GM19240 (cell line): ENCODE results near the gene S100A7A.

Source experiments
- DNase-seq: peaks from one replicate; pipeline ENCODE4 v3.0.0; 2011; ENCODE audit warnings: low spot score; ENCODE audit not compliant: insufficient read length

Gene S100A7A

DNA sequence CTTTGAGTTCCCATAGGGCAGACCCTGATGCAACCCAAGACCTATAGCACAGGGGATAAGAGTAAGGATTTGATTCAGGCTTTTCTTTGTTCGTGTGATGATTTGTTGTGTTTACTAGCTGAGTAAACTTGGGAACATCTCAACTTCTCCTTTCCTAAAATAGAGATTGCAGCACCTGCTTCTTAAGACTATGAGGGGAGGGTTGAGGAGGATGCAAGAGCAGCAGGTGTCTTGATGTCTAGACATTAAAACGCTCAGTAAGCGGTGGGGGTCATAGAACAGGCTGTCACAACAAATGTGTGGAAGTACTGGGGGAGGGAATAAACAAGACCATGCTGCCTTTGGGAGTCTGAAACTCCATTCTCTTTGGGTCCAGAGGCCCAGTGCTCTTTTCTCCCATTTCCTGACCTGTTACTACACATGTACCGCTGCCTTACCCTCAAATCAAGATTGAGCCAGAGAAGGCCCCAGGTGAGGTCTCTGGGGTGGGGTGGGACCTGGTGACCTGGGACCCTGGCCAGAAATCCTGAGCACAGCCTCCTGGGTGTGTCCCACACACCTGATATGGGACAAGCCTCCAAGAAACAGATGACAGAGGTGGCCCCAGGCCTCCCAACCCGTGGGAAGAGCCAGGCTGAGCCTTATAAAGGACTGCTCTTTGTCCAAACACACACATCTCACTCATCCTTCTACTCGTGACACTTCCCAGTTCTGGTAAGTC, at the start of gene S100A7A:
Gene S100A7A, plus strand, starts transcription at position 671 of the 721 bp plus-strand sequence. CDS start 1,563 bp downstream, outside the sequence.
- no peak for DNase-seq

DNA sequence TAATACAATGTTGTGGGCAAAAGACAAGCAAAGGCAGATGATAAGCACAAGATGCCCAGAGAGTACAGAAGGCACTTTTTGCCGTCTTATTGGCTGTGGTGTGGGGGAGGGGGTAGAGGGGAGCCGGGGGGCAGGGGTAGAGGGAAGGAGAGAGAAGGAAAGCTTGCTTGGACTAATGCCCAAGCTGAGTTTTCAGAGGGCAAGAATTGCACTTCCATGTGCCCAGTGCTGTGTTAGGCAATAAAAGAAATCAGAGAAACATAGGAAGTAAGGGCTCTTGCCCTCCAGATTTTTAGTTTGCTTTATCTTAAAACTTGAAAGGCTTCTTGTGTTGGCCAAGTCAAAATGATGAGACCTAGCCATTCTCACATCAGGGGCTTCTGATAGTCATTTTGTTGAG, 49.2 kb upstream of the S100A7A start:
- DNase-seq = no peak

DNA sequence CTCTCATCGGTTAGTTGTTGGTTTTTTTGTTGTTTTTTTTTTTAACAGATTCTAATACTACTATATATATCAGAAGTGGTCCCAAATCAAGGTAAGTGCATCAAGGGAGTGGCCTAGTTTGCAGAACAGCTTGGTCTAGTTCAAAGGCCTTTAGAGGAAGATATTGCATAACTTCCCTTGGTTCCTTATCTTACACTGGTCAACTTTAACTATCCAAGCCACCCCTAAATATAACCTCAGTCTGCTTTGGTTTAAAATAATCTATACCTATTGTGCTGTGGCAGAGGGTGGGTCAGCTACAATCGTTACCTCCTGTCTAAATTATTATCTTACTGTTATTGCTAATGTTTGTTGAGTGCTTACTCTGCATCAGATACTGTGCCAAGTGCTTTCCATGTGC, 47.8 kb upstream of the S100A7A start:
- no peak for DNase-seq

DNA sequence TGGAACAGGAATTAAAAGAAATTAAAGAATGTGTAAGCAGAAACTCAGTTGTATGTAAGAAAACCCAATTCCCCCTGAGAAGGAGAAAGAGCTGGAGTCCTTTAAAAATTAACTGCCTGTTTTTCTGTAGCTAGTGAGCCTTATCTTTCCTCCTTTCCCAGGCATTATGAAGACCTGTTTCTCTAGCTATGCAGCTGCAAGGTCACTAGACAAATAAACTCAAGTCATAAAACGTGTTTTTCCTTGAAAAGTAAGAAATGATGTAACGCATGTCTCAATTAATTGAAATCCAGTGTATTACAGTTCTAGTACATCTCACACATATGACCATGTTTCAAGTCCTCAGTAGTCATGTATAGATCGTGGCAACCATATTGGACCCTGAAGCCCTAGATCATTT, 46.2 kb upstream of the S100A7A start:
- DNase-seq = no peak

DNA sequence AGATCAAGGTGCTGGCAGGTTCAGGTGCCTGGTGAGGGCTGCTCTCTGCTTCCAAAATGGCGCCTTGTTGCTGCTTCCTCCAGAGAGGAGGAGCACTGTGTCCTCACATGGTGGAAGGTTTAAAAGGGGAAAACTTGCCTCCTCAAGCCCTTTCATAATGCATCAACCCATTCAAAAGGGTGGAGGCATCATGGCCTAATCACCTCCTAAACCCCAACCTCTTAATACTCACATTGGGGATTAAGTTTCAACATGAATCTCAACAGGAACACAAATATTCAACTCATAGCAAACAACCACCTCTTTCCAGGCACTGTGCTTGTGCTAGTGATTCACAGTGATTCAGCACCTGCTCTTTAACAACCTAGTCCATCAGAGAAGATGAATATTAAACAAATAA, 45.1 kb upstream of the S100A7A start:
- DNase-seq = no peak

DNA sequence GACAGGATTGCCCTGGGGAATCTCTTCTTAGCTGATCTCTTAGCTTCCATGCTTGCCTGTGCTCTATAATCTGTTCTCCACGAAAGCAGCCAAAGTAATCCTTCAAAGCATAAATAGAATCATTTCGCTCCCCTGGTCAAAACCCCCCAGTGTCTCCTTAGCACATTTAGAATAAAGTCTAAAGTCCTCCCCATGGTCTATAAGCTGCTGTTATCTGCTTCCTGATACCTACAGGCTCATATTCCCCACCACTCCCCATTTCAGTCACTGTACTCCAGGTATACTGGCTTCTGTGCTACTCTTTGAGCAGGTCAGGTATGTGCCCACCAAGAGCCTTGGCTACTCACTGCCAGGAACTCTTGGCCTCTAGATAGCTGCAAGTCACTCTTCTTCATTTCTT, 43.7 kb upstream of the S100A7A start:
- DNase-seq = no peak

DNA sequence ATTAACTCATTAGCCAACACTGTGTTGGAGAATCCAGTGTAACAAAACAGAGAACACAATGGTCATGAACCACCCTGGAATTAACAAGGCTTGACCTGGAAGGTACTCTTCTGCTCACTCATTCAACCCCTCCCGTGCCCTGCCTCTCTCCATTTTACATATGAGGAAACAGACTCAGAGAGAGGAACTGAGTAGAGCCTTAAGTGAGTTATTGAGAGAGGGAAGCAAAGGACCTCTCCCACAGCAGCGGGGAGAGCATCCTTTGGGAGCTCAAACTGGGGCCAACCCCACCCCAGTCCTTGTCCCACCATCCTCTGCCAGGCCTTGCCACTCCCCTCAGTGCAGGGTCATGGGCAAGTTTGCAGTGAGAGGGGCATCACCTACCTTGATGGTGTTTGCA, 42.2 kb upstream of the S100A7A start:
- DNase-seq = no peak

DNA sequence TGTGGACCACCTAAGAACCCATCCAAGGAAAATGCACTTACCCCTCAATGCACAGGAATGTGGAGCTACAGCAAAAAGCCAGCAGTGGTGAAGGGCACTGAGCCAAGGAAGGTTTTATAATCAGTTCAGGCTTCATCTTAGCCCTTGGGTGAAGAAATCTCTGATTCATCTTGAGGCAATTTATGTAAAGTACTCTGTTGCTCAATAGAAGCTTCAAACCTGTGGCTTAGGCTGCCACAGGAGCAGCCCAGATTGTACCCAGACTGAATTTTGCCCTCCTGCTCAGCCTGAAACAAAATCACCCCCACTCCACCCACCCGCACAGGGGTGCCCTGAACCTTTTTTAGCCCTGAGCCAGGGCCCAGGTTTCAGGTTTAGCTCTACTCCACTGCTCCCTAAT, 40.8 kb upstream of the S100A7A start, which contains the start of gene S100A12:
Gene S100A12, minus strand, starts transcription at position 111 of the 400 bp plus-strand sequence. CDS start 1,029 bp downstream, outside the sequence.
- DNase-seq = no peak

DNA sequence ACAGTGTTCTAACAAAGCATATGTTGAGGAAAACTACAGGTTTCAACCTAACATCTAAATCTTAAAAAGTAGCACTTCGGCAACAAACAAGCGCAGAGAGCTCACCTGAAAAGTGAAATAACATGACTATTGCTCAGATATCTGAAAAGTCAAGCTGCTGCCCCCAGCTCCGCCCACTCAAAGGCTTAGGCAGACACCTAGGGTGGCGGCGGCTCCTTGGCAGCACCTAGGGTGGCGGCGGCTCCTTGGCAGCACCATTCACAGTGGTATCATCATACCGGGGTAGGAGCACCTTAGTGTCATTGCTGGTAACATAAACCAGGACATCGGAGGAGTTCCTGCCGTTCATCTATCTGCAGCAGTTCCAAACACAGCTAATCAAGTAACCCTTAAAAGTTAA, 36.7 kb upstream of the S100A7A start:
- no peak for DNase-seq

DNA sequence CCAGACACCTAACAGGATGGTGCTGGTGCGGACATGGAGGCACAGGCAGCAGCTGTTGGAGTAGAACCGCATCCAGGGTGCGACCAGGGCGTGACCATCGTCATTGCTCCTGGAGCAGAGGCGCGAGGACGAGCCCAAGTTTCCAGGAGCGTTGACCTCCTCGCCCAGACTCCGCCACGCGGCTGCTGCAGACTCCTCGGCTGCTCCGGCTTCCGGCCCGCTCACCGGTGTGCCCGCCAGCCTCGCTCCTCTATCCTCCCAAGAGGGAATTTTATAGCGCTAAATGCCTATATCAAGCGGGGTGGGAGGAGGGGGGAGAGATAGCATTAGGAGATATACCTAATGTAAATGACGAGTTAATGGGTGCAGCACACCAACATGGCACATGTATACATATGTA, 35.6 kb upstream of the S100A7A start:
- DNase-seq = no peak

DNA sequence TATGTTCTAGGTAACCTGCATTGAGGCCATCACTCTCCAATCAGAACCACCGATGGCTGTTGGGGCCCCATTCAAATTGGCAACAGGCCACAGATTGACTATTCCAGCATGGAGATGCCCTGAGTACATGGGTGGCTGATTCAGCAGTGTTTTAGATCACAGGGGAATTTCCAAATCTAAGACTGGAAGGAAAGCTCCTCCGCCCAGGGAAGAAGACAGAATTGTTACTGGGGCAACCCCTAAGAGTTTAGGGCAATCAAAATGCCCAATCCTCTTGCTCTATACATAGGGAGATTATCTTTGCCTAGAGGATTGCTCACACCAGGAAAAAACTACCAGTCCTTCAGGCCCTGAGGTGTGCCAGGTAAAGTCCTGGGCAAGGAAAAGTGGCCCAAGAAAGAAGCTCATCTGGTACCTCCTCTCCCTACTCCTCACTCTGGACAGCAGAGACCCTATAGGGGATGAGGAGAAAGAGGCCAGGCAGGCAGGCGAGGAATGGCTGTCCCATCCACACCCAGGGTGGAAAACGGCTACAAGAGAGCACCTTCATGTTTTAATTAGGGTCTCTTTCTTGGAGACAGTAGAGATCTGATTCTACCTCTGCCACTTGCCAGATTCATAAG, 31.3 kb upstream of the S100A7A start:
- DNase-seq = no peak

DNA sequence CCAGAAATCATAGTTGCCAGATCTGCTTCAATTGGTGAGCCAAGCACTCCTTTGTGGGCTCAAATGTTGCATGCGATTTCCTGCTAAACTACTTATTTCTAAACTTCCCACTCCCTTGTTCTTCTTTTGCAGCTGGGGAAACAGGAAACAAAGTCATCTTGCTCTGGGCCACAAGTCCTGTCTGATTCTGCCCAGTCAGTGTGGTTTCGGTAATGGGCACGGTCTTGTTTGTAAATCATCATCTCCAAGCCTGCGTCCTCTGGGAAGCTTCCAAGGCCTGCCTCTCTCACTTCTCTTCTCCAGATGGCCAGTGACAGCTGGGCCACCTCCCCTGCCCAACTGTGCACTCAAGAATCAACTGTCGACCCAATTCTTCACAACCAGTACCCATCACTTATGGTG, 29.8 kb upstream of the S100A7A start:
- DNase-seq = no peak

DNA sequence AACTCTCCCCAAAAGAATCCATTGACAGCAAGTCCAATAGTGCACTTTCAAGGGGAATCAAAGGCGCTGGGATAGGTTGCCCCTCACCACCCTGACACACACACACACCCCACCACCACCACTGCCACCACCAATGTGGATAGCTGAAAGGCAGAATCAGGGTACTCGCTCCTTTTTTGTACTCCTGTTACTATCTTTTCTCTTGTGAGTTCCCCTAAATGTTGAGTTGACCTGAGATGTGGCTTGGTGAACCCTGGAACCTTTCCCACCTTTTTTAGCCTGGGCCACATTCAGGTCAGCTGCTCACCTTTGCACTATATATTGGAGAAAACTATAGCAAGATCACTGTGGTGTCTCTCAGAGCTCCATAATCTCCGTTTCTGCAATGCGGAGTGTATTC, 29.3 kb upstream of the S100A7A start:
- DNase-seq = no peak

DNA sequence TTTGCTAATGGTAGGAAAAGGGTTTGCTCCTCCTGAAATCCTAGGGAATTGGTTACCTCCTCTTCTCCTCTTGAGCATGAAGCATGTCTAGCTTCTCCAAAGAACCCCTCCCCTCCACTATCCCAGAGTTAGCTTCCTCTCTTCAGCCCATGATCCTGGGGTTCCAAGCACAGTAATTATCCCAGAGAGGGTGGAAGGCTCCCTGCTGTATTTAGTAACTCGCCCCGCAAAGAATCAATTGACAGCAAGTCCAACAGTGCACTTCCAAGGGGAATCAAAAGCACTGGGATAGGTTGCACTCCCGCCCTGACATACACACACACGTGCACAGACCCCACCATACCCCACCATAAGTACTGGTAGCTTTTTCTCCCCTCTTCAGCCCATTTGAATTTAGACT, 28.5 kb upstream of the S100A7A start:
- DNase-seq = no peak

DNA sequence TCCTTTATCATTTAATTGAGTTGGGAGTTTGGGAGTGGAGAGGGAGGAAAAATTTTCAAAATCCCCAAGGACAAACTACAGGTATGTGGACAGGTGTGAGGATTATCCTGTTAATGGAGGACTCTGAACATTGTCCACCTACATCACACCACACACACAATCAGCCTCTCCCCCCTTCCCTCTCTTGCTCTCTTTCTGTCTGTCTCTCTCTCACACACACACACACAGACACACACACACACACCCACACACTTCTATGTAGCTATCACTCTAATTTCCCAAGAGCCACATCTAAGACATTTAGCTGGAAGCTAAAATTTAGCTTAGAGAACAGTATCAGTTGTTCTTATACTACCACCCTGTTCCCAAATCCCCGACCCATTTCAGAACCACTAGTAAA, 26.9 kb upstream of the S100A7A start:
- no peak for DNase-seq

DNA sequence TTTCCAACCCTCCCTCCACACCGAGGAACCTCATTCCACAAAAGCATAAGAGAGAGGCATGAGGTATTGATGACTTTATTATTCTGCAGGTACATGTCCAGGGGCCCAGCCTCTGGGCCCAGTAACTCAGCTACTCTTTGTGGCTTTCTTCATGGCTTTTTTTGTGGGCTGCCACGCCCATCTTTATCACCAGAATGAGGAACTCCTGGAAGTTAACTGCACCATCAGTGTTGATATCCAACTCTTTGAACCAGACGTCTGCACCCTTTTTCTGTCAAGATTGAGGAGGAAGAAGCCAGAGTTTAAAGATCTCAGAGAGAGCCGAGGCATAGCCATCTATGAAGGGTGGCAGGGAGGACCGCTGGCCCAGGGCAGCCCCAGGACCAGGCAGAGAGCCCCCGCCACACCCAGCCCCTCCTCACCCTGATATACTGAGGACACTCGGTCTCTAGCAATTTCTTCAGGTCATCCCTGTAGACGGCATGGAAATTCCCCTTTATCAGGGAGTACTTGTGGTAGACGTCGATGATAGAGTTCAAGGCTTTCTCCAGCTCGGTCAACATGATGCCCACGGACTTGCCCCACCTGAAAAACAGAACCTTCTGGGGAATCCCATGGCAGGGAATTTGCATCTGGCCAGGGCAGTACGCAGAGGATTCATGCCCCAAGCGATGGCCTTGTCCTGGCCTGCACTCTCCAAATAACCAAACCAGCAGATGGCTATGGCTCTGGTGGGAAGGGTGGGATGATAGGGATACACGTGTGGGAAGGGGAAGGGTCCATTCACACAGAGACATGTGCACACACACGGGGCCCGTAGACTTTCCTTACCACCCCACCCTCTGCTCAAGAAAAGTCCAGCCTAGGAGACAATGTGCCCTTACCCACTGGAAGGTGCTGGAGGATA, 26.1 kb upstream of the S100A7A start:
- DNase-seq = no peak

DNA sequence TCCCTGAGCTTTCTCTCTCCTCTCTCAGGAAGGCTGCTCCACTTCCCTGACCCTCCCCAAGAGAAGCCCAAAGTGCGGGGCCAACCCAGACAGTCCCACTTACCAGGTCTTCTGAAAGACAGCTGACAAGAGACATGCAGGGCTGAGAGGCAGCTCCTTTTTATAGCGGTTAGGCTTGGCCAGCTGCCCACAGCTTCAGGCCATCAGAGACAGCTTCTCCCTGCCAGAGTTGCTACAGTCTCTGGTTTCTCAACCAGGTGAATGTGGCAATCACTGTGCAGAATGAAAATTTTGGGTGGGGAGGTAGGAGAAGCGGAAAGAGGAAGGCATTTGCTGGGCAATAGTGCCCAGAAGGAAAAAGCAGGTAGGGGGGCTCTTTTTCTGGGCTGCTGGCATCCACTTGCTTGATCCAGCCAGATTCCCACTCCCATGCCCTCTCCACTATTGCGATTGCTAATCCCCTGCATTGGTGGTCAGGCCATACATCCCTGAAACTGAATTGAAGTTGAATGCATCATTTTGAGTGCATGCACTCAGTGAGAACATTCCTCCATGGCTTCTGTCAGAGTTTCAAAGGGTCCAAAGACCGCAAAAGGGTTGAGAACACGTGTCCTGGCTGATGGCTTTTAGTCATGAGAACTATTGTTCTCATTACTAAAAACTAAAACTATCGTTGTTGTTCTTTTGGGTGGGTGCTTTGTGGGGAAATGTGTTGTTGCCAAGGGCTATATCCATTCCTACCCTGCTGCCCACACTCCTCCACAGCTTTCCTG, 25.2 kb upstream of the S100A7A start, which contains the start of gene S100A8:
Gene S100A8, minus strand, starts transcription at position 136 of the 773 bp plus-strand sequence. CDS start 538 bp downstream, outside the sequence.
- no peak for DNase-seq

DNA sequence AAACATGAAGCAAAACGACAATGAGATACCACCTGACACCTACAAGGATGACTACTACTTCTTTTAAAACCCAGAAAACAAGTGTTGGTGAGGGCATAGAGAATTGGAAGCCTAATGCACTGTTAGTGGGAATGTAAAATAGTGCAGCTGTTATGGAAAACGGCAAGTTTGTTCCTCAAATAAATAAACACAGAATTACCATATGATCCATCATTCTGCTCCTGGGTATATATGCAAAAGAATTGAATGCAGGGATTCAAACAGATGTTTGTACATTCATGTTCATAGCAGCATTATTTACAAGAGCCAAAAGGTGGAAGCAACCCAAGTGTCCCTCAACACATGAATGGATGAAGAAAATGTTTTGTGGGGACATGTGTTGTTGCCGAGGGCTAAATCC, 24.1 kb upstream of the S100A7A start:
- no peak for DNase-seq

DNA sequence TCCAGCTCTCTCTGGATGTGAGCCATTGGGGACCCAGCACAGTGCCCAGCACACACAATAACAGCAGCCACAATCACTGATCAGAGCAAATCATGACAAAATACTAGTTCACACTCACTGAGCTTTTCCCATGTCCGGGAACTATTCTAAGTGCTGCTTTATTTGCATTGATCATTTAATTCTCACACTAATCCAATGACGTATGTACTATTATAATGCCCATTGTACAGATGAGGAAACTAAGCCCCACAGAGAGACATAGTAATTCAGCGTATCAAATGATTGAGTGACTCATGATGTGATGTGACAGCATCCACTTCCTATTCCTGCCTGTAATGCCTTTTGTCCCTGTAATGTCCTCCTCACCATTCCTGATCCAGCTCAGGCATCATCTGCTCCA, 23.5 kb upstream of the S100A7A start:
- no peak for DNase-seq

DNA sequence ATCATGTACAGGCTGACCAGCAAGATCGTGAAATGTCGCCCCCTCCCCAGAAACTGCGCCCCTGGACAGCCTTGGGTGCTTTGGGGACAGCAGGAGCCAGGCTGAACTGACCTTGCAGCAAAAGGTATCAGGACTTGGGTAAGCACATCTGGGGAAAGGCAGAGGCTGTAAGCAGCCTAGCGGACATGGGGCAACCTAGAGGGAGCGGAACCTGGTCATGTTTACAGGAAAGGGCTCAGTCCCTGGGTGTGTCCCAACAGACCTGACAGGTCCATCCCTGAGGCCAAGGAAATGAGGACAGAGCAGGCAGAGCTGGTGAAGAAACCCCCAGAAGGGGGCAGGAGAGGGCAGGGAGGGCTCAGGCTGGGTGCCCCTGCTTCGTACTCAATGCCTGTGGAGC, 22.4 kb upstream of the S100A7A start:
- no peak for DNase-seq

DNA sequence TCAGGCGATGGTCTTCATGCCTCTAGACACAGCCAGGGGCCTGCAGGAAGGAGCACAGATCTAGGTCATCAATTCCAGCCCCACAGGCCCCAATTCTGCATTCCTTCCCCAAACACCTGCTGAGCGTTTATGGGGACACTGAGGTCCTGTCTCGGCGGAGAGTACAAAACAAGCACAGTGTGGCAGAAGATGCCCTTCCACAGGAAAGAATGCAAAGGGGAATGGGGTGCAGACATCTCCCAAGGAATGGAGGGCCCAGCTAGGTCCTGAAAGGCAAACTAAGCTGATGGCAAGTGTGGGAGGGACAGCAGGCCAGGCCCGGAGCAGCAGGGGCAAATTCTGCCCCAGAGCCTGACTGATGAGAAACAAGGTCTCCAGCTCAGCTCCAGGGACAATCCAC, 21.9 kb upstream of the S100A7A start:
- DNase-seq = no peak
